HG03354 (cell line): ENCODE results near the gene CDKN1C.

Source experiments
- ATAC-seq: cut with Tn5 transposase; IDR thresholded peaks from one replicate; pipeline ENCODE4 v1.9.1; 2021; ENCODE audit warnings: mild to moderate bottlenecking; ENCODE audit not compliant: unreplicated experiment, poor library complexity, severe bottlenecking

The CDKN1C gene

GRCh38 chr11:2836315-2837095 lies 49.1 kb downstream of the CDKN1C start:
- ATAC-seq, result no peak

- no peak for ATAC-seq
Observed at GRCh38 chr11:2835751-2836150, 49.8 kb downstream of the CDKN1C start.

GRCh38 chr11:2835296-2835695 lies 50.3 kb downstream of the CDKN1C start:
- ATAC-seq, result no peak

GRCh38 chr11:2834503-2835273 lies 50.9 kb downstream of the CDKN1C start:
- ATAC-seq, result no peak

- ATAC-seq, result no peak
Observed at GRCh38 chr11:2833716-2834502, 51.7 kb downstream of the CDKN1C start.
